Nephron progenitor cell (in vitro differentiated cells): Measurements from ENCODE around the gene THBS4.

ENCODE experiments used
- DNase-seq: peaks from one replicate; pipeline ENCODE4 v3.0.0; 2021
- H3K27ac Mint-ChIP-seq: 2 replicates; pipeline ENCODE4 v1.8.0; 2021; ENCODE audit warnings: mild to moderate bottlenecking, moderate library complexity, mixed read lengths
- H3K27me3 Mint-ChIP-seq: 2 replicates; pipeline ENCODE4 v1.8.0; 2021; ENCODE audit warnings: mild to moderate bottlenecking, low read depth, mixed read lengths; ENCODE audit not compliant: poor library complexity
- H3K36me3 Mint-ChIP-seq: 2 replicates; pipeline ENCODE4 v1.8.0; 2021; ENCODE audit warnings: low read depth, mixed read lengths
- H3K4me1 Mint-ChIP-seq: 2 replicates; pipeline ENCODE4 v1.8.0; 2021; ENCODE audit warnings: mixed read lengths
- H3K4me3 Mint-ChIP-seq: 2 replicates; pipeline ENCODE4 v1.8.0; 2021; ENCODE audit warnings: mild to moderate bottlenecking, moderate library complexity, mixed read lengths
- H3K9me3 Mint-ChIP-seq: 2 replicates; pipeline ENCODE4 v1.8.0; 2021; ENCODE audit warnings: mild to moderate bottlenecking, moderate library complexity, mixed read lengths
- CTCF ChIP-seq: fragments of 200-600 bp; sonication (generic); IDR thresholded peaks from 2 replicates; pipeline ENCODE4 v1.5.0; 2021; ENCODE audit warnings: antibody characterized with exemption

The THBS4 gene

GRCh38 chr5:80052464-80052863 is 17.3 kb downstream of the THBS4 start:
- no peak for DNase-seq
- TF ChIP-seq CTCF = no peak
- Mint-ChIP-seq H3K4me3 (no peak overlapping the region), H3K36me3 (no peaks in the 10 kb centered on the region), H3K9me3 (no peaks in the 10 kb centered on the region), H3K4me1 (peaks cover 6% of the 10 kb centered on the region), H3K27me3 (peaks cover 17% of the 10 kb centered on the region), H3K27ac (no peak overlapping the region)

- TF ChIP-seq CTCF = no peak
- Mint-ChIP-seq H3K4me3 (no peak overlapping the region), H3K36me3 (no peaks in the 10 kb centered on the region), H3K27me3 (peaks cover 17% of the 10 kb centered on the region), H3K27ac (no peak overlapping the region), H3K9me3 (no peaks in the 10 kb centered on the region), H3K4me1 (peaks cover 6% of the 10 kb centered on the region)
- no peak for DNase-seq
Observed at GRCh38 chr5:80054682-80055081, 19.5 kb downstream of the THBS4 start.

GRCh38 chr5:80055491-80056170 is 20.5 kb downstream of the THBS4 start:
- no peak overlapping the region for H3K4me3 Mint-ChIP-seq
- DNase-seq = no peak
- no peak for TF ChIP-seq CTCF
- peaks cover 6% of the 10 kb centered on the region for H3K4me1 Mint-ChIP-seq
- no peaks in the 10 kb centered on the region for H3K9me3 Mint-ChIP-seq
- H3K27ac Mint-ChIP-seq = no peak overlapping the region
- H3K36me3 Mint-ChIP-seq = peaks cover 5% of the 10 kb centered on the region
- peaks cover 17% of the 10 kb centered on the region for H3K27me3 Mint-ChIP-seq

- Mint-ChIP-seq H3K4me1 (peaks cover 6% of the 10 kb centered on the region), H3K27ac (no peak overlapping the region), H3K36me3 (peaks cover 5% of the 10 kb centered on the region), H3K4me3 (no peak overlapping the region), H3K9me3 (no peaks in the 10 kb centered on the region), H3K27me3 (peaks cover 17% of the 10 kb centered on the region)
- DNase-seq = no peak
- no peak for TF ChIP-seq CTCF
Observed at GRCh38 chr5:80057099-80057498, 22.0 kb downstream of the THBS4 start.

- Mint-ChIP-seq H3K4me3 (no peak overlapping the region), H3K9me3 (no peaks in the 10 kb centered on the region), H3K27ac (no peak overlapping the region), H3K36me3 (peaks cover 5% of the 10 kb centered on the region), H3K27me3 (peaks cover 17% of the 10 kb centered on the region), H3K4me1 (peaks cover 6% of the 10 kb centered on the region)
- TF ChIP-seq CTCF = no peak
- no peak for DNase-seq
Observed at GRCh38 chr5:80057921-80058320, 22.8 kb downstream of the THBS4 start.

GRCh38 chr5:80059354-80059980 is 24.3 kb downstream of the THBS4 start:
- no peak for DNase-seq
- no peak overlapping the region for H3K27ac Mint-ChIP-seq
- no peaks in the 10 kb centered on the region for H3K9me3 Mint-ChIP-seq
- no peak for TF ChIP-seq CTCF
- H3K4me3 Mint-ChIP-seq = no peak overlapping the region
- H3K27me3 Mint-ChIP-seq = peaks cover 14% of the 10 kb centered on the region
- no peaks in the 10 kb centered on the region for H3K4me1 Mint-ChIP-seq
- H3K36me3 Mint-ChIP-seq = peaks cover 5% of the 10 kb centered on the region
